Transverse colon (tissue), 4 donors: Measurements from ENCODE around the gene ANAPC2. TPM values are rescaled to one million over a fixed set of nuclear protein-coding genes. Genes with fewer than 3 reads are reported as not detected.
A peak's percentile ranks its signal among the peaks of the same experiment; 100 is the strongest.

ENCODE experiments used
- DNase-seq: peaks from one replicate; pipeline ENCODE4 v3.0.0-alpha.2; 2019
- H3K27ac ChIP-seq, 4 donors: fragments of 200-600 bp; sonication (generic); 2 replicates each; pipeline ENCODE4 v1.5.1; 2016 to 2018; ENCODE audit warnings: inconsistent platforms in 4 of 4
- H3K27me3 ChIP-seq: fragments of 200-600 bp; sonication (generic); 2 replicates; pipeline ENCODE4 v1.5.1; 2017; ENCODE audit warnings: inconsistent platforms
- H3K36me3 ChIP-seq, 4 donors: fragments of 200-600 bp; sonication (generic); 2 replicates each; pipeline ENCODE4 v1.5.1; 2017 to 2019; ENCODE audit warnings: inconsistent platforms in 4 of 4
- H3K4me1 ChIP-seq, 4 donors: fragments of 200-600 bp; sonication (generic); 2 replicates each; pipeline ENCODE4 v1.5.1; 2017 to 2020; ENCODE audit warnings: inconsistent platforms in 4 of 4
- H3K4me3 ChIP-seq, 4 donors: fragments of 200-600 bp; sonication (generic); 1 replicate in 1 of 4; 2 replicates in 3 of 4; pipeline versions ENCODE4 v1.5.1 to v1.6.1; 2017 to 2019; ENCODE audit warnings: inconsistent platforms in 4 of 4
- H3K9me3 ChIP-seq, 2 donors: fragments of 200-600 bp; sonication (generic); 2 replicates each; pipeline ENCODE4 v1.5.1; 2017 to 2019; ENCODE audit warnings: inconsistent platforms in 2 of 2
- EP300 ChIP-seq: sonication (generic); formaldehyde crosslinking; IDR thresholded peaks from one replicate; pipeline ENCODE4 v1.6.1; 2017; ENCODE audit warnings: antibody characterized with exemption, low read depth
- POLR2A ChIP-seq: fragments of 450-650 bp; IDR thresholded peaks from one replicate; pipeline ENCODE4 v1.6.1; 2016; ENCODE audit warnings: antibody characterized with exemption, mild to moderate bottlenecking, moderate library complexity
- POLR2AphosphoS5 ChIP-seq, 3 donors: sonication (generic); formaldehyde crosslinking; IDR thresholded peaks; one replicate each; pipeline ENCODE4 v1.6.1; 2016; ENCODE audit warnings: antibody characterized with exemption in 3 of 3
- WGBS, 2 donors: methylation state at CpG; one replicate each; pipeline ENCODE4 v1.1.5; 2018; ENCODE audit warnings: low coverage in 1 of 2; 5-methylcytosine and 5-hydroxymethylcytosine counted together
- in situ Hi-C, 4 donors: fragments of 200-750 bp; cut with MboI; loops; one replicate each; pipeline versions ENCODE4 v1.15.0 to v1.15.1; 2017; ENCODE audit warnings: low sequenced_read_pairs in 3 of 4, low pct_ligation_motif_present in 1 of 4, low pct_unique_long_range_greater_than_20kb in 1 of 4
- intact Hi-C: fragments of 100-400 bp; cut with DNase I; formaldehyde crosslinking; loops from one replicate; pipeline ENCODE4 v1.15.1; 2023; ENCODE audit warnings: low total_unique reads
- small RNA-seq, 4 donors: library from RNA; depleted of rRNA; stranded (forward); fragments of <200 nt; gene quantifications; one replicate each; pipeline ENCODE3, GENCODE V24; 2016
- total RNA-seq, 4 donors: library from RNA; depleted of rRNA; stranded (reverse); fragments of >200 nt; gene quantifications; one replicate each; pipeline ENCODE4 v1.1.0, GENCODE V29; 2016
- TF ChIP-seq, protein P1 (sequence below), 5 experiments: fragments of 200-600 bp in 3 of 5; fragments of 450-650 bp in 2 of 5; sonication (generic) in 3 of 5; IDR thresholded peaks; 1 replicate in 2 of 5; 2 replicates in 3 of 5; pipeline ENCODE4 v1.5.1; 2016 to 2017; ENCODE audit warnings: antibody characterized with exemption in 5 of 5, inconsistent platforms in 3 of 5, mild to moderate bottlenecking in 2 of 5, moderate library complexity in 1 of 5

The ANAPC2 gene
- total RNA-seq, 4 donors from 2014 or later, result 37.0 to 176 (median 70.3) TPM

DNA sequence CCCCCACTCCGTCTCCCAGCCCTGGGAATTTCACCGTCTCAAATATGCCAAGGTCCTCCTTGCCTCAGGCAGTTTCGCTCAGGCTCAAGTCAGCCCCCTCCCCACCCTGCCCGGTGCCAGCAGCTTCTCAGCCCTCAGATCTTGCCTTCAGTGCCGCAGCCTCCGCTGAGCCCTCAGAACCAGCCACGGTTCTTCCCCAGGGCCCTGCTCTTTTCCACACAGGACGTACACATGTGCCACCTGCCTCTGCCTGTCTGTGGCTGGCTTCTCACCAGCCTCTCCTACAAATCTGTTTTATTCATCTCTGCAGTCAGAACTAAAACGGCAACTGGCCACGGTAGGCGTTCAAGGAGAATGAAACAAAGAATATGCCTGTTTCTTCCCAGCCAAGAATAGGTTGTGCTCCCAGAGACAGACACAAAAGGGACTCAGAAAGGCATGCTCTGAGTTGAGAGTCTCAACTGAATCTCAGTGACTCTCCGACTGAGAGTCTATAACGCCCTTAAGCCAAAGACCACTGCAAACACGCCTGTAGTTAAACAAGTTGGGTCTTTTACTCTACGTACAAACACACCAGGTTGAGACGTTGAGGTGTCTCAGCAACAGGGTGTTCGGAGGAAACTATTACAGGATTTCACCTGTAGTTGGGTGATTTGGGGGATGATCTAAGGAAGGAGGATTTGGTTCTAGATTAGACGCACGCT lies 60.0 kb downstream of the ANAPC2 start:
- TF ChIP-seq POLR2AphosphoS5 (IDR thresholded peaks at IDR 0.05) (no peak), POLR2A (no peak), EP300 (no peak)
- TF ChIP-seq, protein P1, sequence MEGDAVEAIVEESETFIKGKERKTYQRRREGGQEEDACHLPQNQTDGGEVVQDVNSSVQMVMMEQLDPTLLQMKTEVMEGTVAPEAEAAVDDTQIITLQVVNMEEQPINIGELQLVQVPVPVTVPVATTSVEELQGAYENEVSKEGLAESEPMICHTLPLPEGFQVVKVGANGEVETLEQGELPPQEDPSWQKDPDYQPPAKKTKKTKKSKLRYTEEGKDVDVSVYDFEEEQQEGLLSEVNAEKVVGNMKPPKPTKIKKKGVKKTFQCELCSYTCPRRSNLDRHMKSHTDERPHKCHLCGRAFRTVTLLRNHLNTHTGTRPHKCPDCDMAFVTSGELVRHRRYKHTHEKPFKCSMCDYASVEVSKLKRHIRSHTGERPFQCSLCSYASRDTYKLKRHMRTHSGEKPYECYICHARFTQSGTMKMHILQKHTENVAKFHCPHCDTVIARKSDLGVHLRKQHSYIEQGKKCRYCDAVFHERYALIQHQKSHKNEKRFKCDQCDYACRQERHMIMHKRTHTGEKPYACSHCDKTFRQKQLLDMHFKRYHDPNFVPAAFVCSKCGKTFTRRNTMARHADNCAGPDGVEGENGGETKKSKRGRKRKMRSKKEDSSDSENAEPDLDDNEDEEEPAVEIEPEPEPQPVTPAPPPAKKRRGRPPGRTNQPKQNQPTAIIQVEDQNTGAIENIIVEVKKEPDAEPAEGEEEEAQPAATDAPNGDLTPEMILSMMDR (IDR thresholded peaks at IDR 0.05), result no peak
- intact Hi-C loops, result loop anchor here (5.0 kb wide), 1 partner anchor 99 kb away; the partner anchor contains the start of genes CYSRT1 and RNF224
- in situ Hi-C loops, result loop anchor here in 2 of 4 donors (10.0 kb wide), 2 partner anchors 96 to 106 kb away; partner anchors contain the start of genes CYSRT1 (in 1 of the 2), RNF208 (in 1 of the 2), RNF224 (in 1 of the 2) and SLC34A3 (in 1 of the 2)
- Histone ChIP-seq H3K4me3 (peak overlapping the region in 2 of 4 donors; percentile 62 to 82), H3K27ac (peak overlapping the region; percentile 56 to 82 (median 70)), H3K9me3 (no peaks in the 10 kb centered on the region), H3K4me1 (peaks cover 10 to 35% (median 29%) of the 10 kb centered on the region in 4 donors), H3K36me3 (no peaks in the 10 kb centered on the region), H3K27me3 (peaks cover 19% of the 10 kb centered on the region)
- 64% methylated on average over 19 of the region's 19 CpGs; no CpG with 5 or more reads in 1 of the 2 donors for WGBS, 2 donors
- no peak for DNase-seq

DNA sequence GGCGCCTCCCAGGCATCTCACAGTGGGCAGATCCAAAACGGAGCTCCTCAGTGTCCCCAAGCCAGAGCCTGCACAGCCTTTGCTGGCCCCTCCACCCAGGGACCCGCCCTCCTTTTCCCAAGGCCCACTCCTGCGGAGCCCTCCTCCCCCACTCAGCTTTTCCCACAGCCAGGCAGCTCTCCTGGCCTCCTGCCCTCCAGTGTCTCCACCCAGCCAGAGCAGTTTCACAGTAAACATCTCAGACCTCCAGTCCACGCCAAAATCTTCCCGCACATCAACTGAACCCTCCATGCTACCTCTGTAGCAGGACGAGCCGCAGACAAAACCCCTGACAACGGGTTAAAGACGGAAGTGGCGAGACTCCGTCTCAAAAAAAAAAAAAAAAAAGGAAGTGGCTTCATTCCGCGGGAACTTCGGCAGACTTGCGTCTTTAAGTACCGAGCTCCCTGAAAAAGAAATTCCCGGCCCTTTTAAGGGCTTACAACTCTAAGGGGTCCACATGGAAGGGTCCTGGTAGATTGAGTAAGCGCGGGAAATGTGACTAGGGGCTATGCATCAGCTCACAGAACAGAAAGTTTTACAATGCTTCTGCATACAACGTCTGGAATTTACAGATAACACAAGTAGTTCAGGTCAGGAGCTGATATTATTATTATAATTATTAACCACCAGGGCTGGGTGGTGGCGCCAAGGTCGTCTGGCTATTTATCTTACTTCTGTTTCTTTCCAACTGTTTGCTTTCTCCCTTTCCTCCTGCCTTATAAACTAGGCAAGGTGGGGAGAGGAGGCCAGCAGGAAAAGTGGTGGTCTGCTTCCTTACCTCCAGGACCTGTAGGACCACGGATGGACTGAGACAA lies 60.8 kb downstream of the ANAPC2 start:
- TF ChIP-seq POLR2AphosphoS5 (IDR thresholded peaks at IDR 0.05) (no peak), EP300 (no peak), POLR2A (no peak)
- TF ChIP-seq, protein P1 (IDR thresholded peaks at IDR 0.05), result no peak
- peak overlapping the region in 3 of 4 donors; percentile 3 to 42 (median 3) for H3K4me3 ChIP-seq
- 8 to 14% methylated on average over 15 to 24 of the region's 24 CpGs for WGBS, 2 donors
- H3K36me3 ChIP-seq, result no peaks in the 10 kb centered on the region
- DNase-seq, result peak; percentile 32
- no peaks in the 10 kb centered on the region for H3K9me3 ChIP-seq
- in situ Hi-C loops, result loop anchor here in 2 of 4 donors (10.0 kb wide), 2 partner anchors 97 to 107 kb away; partner anchors contain the start of genes CYSRT1 (in 1 of the 2), RNF208 (in 1 of the 2), RNF224 (in 1 of the 2) and SLC34A3 (in 1 of the 2)
- H3K27ac ChIP-seq, result peak overlapping the region; percentile 34 to 70 (median 62)
- intact Hi-C loops, result loop anchor here (5.0 kb wide), 1 partner anchor 100 kb away; the partner anchor contains the start of genes CYSRT1 and RNF224
- H3K4me1 ChIP-seq, result peaks cover 10 to 35% (median 29%) of the 10 kb centered on the region in 4 donors
- H3K27me3 ChIP-seq, result peaks cover 13% of the 10 kb centered on the region

DNA sequence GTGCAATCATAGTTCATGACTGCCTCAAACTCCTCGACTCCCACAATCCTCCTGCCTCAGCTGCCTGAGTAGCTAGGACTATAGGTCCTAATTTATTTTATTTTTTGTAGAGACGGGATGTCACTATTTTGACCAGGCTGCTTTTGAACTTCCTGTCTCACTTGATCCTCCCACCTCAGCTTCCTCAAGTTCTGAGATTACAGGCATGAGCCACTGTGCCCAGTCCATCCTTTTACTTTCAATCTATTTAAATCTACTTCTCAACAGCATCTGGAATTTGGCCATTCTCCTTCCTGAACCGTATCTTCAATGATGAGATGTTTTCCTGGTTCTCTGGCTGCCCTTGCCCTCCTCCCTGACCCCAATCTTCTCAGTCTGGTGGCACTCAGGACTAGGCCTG lies 61.6 kb downstream of the ANAPC2 start:
- intact Hi-C loops (loop anchor here (5.0 kb wide), 1 partner anchor 101 kb away; the partner anchor contains the start of genes CYSRT1 and RNF224), in situ Hi-C loops (loop anchor here in 2 of 4 donors (10.0 kb wide), 2 partner anchors 98 to 108 kb away; partner anchors contain the start of genes CYSRT1 (in 1 of the 2), RNF208 (in 1 of the 2), RNF224 (in 1 of the 2) and SLC34A3 (in 1 of the 2))
- Histone ChIP-seq H3K4me3 (peak overlapping the region in 1 of 4 donors; percentile 42), H3K27me3 (peaks cover 10% of the 10 kb centered on the region), H3K4me1 (peaks cover 10 to 35% (median 29%) of the 10 kb centered on the region in 4 donors), H3K9me3 (no peaks in the 10 kb centered on the region), H3K36me3 (no peaks in the 10 kb centered on the region), H3K27ac (peak overlapping the region; percentile 34 to 70 (median 62))
- no peak for TF ChIP-seq POLR2AphosphoS5 (IDR thresholded peaks at IDR 0.05)
- TF ChIP-seq POLR2A, result no peak
- TF ChIP-seq EP300, result no peak
- TF ChIP-seq, protein P1 (IDR thresholded peaks at IDR 0.05), result no peak
- 38 to 50% methylated on average over 3 of the region's 3 CpGs for WGBS, 2 donors
- no peak for DNase-seq

Small RNA genes within 50 kb of the gene (small RNA-seq; reads per million reads assigned to genes)
- 0 reads per million in 4 donors for gene MIR3621

Other genes with a start within 250 kb of the ANAPC2 start
- 100 to 1,000 TPM; 294 to 820 (median 446) TPM for gene FBXW5, start 243.8 kb downstream of the ANAPC2 start, total RNA-seq
- gene C8G, start 243.3 kb downstream of the ANAPC2 start, total RNA-seq, result 1 to 10 TPM in 3 of 4 donors, not detected in 1; 4.3 to 7.9 (median 6.4) TPM
- 10 to 100 TPM in 1 of 4 donors, 1 to 10 TPM in 3; 1.2 to 52.7 (median 5.5) TPM for gene LCN12, start 236.3 kb downstream of the ANAPC2 start, total RNA-seq
- 10 to 100 TPM in 3 of 4 donors, 1 to 10 TPM in 1; 6.8 to 59.1 (median 17.8) TPM for gene PTGDS, start 211.1 kb downstream of the ANAPC2 start, total RNA-seq
- under 1 TPM in 2 of 4 donors, not detected in 2; 0.27 to 0.75 TPM for gene LCNL1, start 205.6 kb downstream of the ANAPC2 start, total RNA-seq
- gene PAXX, start 196.1 kb downstream of the ANAPC2 start, total RNA-seq, result 10 to 100 TPM; 49.3 to 85.2 (median 66.0) TPM
- 1 to 10 TPM in 2 of 4 donors, not detected in 2; 2.5 to 3.8 TPM for gene CLIC3, start 192.0 kb downstream of the ANAPC2 start, total RNA-seq
- gene ABCA2, start 160.3 kb downstream of the ANAPC2 start, total RNA-seq, result 100 to 1,000 TPM in 2 of 4 donors, 10 to 100 TPM in 2; 51.1 to 204 (median 96.5) TPM
- gene FUT7, start 156.5 kb downstream of the ANAPC2 start, total RNA-seq, result not detected
- 100 to 1,000 TPM in 2 of 4 donors, 10 to 100 TPM in 2; 58.0 to 972 (median 274) TPM for gene NPDC1, start 142.4 kb downstream of the ANAPC2 start, total RNA-seq
- gene ENTPD2, start 134.5 kb downstream of the ANAPC2 start, total RNA-seq, result 10 to 100 TPM in 3 of 4 donors, 1 to 10 TPM in 1; 3.6 to 17.1 (median 14.1) TPM
- 10 to 100 TPM in 1 of 4 donors, 1 to 10 TPM in 2, under 1 TPM in 1; 0.37 to 37.2 (median 3.3) TPM for gene SAPCD2, start 118.0 kb downstream of the ANAPC2 start, total RNA-seq
- gene UAP1L1, start 111.0 kb downstream of the ANAPC2 start, total RNA-seq, result 10 to 100 TPM in 2 of 4 donors, 1 to 10 TPM in 2; 6.4 to 28.8 (median 11.7) TPM
- 100 to 1,000 TPM in 1 of 4 donors, 10 to 100 TPM in 3; 56.5 to 106 (median 70.0) TPM for gene MAN1B1, start 101.6 kb downstream of the ANAPC2 start, total RNA-seq
- 100 to 1,000 TPM in 2 of 4 donors, 10 to 100 TPM in 2; 54.2 to 141 (median 103) TPM for gene DPP7, start 73.8 kb downstream of the ANAPC2 start, total RNA-seq
- under 1 TPM in 1 of 4 donors, not detected in 3; 0.14 TPM for gene GRIN1, start 49.4 kb downstream of the ANAPC2 start, total RNA-seq
- 100 to 1,000 TPM in 1 of 4 donors, 10 to 100 TPM in 3; 31.8 to 437 (median 64.8) TPM for gene LRRC26, start 18.5 kb downstream of the ANAPC2 start, total RNA-seq
- gene TMEM210, start 16.5 kb downstream of the ANAPC2 start, total RNA-seq, result not detected
- 100 to 1,000 TPM in 2 of 4 donors, 10 to 100 TPM in 2; 93.5 to 104 (median 99.8) TPM for gene SSNA1, start 116 bp upstream of the ANAPC2 start, total RNA-seq
- 100 to 1,000 TPM in 2 of 4 donors, 10 to 100 TPM in 2; 76.2 to 228 (median 117) TPM for gene TPRN, start 12.2 kb upstream of the ANAPC2 start, total RNA-seq
- gene TMEM203, start 17.1 kb upstream of the ANAPC2 start, total RNA-seq, result 10 to 100 TPM; 18.9 to 42.1 (median 28.7) TPM
- 10 to 100 TPM; 14.3 to 47.5 (median 22.0) TPM for gene NDOR1, start 17.1 kb upstream of the ANAPC2 start, total RNA-seq
- 10 to 100 TPM in 1 of 4 donors, 1 to 10 TPM in 2, not detected in 1; 2.3 to 26.5 (median 7.5) TPM for gene RNF208, start 33.7 kb upstream of the ANAPC2 start, total RNA-seq
- gene CYSRT1, start 36.6 kb upstream of the ANAPC2 start, total RNA-seq, result not detected
- gene RNF224, start 38.9 kb upstream of the ANAPC2 start, total RNA-seq, result not detected
- not detected for gene SLC34A3, start 42.3 kb upstream of the ANAPC2 start, total RNA-seq
- 100 to 1,000 TPM; 223 to 390 (median 348) TPM for gene TUBB4B, start 52.7 kb upstream of the ANAPC2 start, total RNA-seq
- gene STPG3, start 62.7 kb upstream of the ANAPC2 start, total RNA-seq, result not detected
- gene NELFB, start 66.8 kb upstream of the ANAPC2 start, total RNA-seq, result 10 to 100 TPM; 28.1 to 90.5 (median 53.9) TPM
- gene TOR4A, start 89.2 kb upstream of the ANAPC2 start, total RNA-seq, result 100 to 1,000 TPM in 1 of 4 donors, 10 to 100 TPM in 3; 49.2 to 121 (median 71.7) TPM
- gene NRARP, start 113.7 kb upstream of the ANAPC2 start, total RNA-seq, result 100 to 1,000 TPM in 3 of 4 donors, 10 to 100 TPM in 1; 92.0 to 343 (median 134) TPM
- gene EXD3, start 234.6 kb upstream of the ANAPC2 start, total RNA-seq, result 100 to 1,000 TPM in 1 of 4 donors, 10 to 100 TPM in 3; 47.6 to 228 (median 74.2) TPM
- 10 to 100 TPM; 19.7 to 53.9 (median 40.8) TPM for gene NOXA1, start 234.8 kb upstream of the ANAPC2 start, total RNA-seq